SK-N-SH treated with all-trans-retinoic acid at 6 μM for 48 hours (cell line): Measurements from ENCODE around the gene EPB41L1.

Experiments
- ATAC-seq: fragments of 200-7000 bp; cut with Tn5 transposase; 3 replicates; pipeline ENCODE4 v1.9.1; 2020; ENCODE audit warnings: mild to moderate bottlenecking, moderate library complexity
- BACH2 ChIP-seq: fragments of 250-450 bp; sonication (Bioruptor Pico); IDR thresholded peaks from 2 replicates; pipeline ENCODE4 v1.9.0; 2021; ENCODE audit warnings: mild to moderate bottlenecking, borderline replicate concordance
- CREB5 ChIP-seq: fragments of 250-450 bp; sonication (Bioruptor Pico); IDR thresholded peaks from 2 replicates; pipeline ENCODE4 v1.5.1; 2020; ENCODE audit warnings: low read depth, mild to moderate bottlenecking, moderate library complexity
- CSDC2 ChIP-seq: fragments of 250-450 bp; sonication (Bioruptor Pico); IDR thresholded peaks from 2 replicates; pipeline ENCODE4 v1.5.0; 2020; ENCODE audit warnings: mild to moderate bottlenecking, moderate library complexity
- CSRNP3 ChIP-seq: fragments of 250-450 bp; sonication (Bioruptor Pico); IDR thresholded peaks from 2 replicates; pipeline ENCODE4 v1.5.1; 2021; ENCODE audit warnings: mild to moderate bottlenecking, moderate library complexity
- ESRRG ChIP-seq: fragments of 250-450 bp; sonication (Bioruptor Pico); IDR thresholded peaks from 2 replicates; pipeline ENCODE4 v1.6.1; 2021; ENCODE audit warnings: mild to moderate bottlenecking
- GLIS3 ChIP-seq: fragments of 250-450 bp; sonication (Bioruptor Pico); IDR thresholded peaks from 2 replicates; pipeline ENCODE4 v1.5.0; 2020; ENCODE audit warnings: mild to moderate bottlenecking, moderate library complexity
- ISL1 ChIP-seq: fragments of 250-450 bp; sonication (Bioruptor Pico); IDR thresholded peaks from 2 replicates; pipeline ENCODE4 v2.1.2; 2022; ENCODE audit warnings: mild to moderate bottlenecking, moderate library complexity
- OSR1 ChIP-seq: fragments of 250-450 bp; sonication (Bioruptor Pico); IDR thresholded peaks from 2 replicates; pipeline ENCODE4 v1.8.0; 2022; ENCODE audit warnings: moderate library complexity, mild to moderate bottlenecking, inconsistent platforms
- PATZ1 ChIP-seq: fragments of 250-450 bp; sonication (Bioruptor Pico); IDR thresholded peaks from 2 replicates; pipeline ENCODE4 v1.8.0; 2020; ENCODE audit warnings: mild to moderate bottlenecking, moderate library complexity, borderline replicate concordance
- POU6F1 ChIP-seq: fragments of 250-450 bp; sonication (Bioruptor Pico); IDR thresholded peaks from 2 replicates; pipeline ENCODE4 v1.8.0; 2021; ENCODE audit warnings: low read depth, mild to moderate bottlenecking, moderate library complexity, borderline replicate concordance
- PPARA ChIP-seq: fragments of 250-450 bp; sonication (Bioruptor Pico); IDR thresholded peaks from 2 replicates; pipeline ENCODE4 v1.5.0; 2020; ENCODE audit warnings: mild to moderate bottlenecking, borderline replicate concordance
- RARB ChIP-seq: fragments of 250-450 bp; sonication (Bioruptor Pico); IDR thresholded peaks from 2 replicates; pipeline ENCODE4 v1.8.0; 2021; ENCODE audit warnings: mild to moderate bottlenecking, moderate library complexity
- SNAI2 ChIP-seq: fragments of 250-450 bp; sonication (Bioruptor Pico); IDR thresholded peaks from 2 replicates; pipeline ENCODE4 v1.5.0; 2020; ENCODE audit warnings: mild to moderate bottlenecking, moderate library complexity
- TCF4 ChIP-seq: fragments of 250-450 bp; sonication (Bioruptor Pico); IDR thresholded peaks from 2 replicates; pipeline ENCODE4 v1.8.0; 2021; ENCODE audit warnings: mild to moderate bottlenecking, moderate library complexity, borderline replicate concordance
- TOX ChIP-seq: fragments of 250-450 bp; sonication (Bioruptor Pico); IDR thresholded peaks from 2 replicates; pipeline ENCODE4 v1.8.0; 2021; ENCODE audit warnings: mild to moderate bottlenecking, moderate library complexity, borderline replicate concordance
- TSHZ2 ChIP-seq: fragments of 250-450 bp; sonication (Bioruptor Pico); IDR thresholded peaks from 2 replicates; pipeline ENCODE4 v1.5.0; 2020; ENCODE audit warnings: mild to moderate bottlenecking, moderate library complexity
- ZC3H10 ChIP-seq: fragments of 250-450 bp; sonication (Bioruptor Pico); IDR thresholded peaks from 2 replicates; pipeline ENCODE4 v1.5.1; 2021; ENCODE audit warnings: mild to moderate bottlenecking, moderate library complexity
- ZFP3 ChIP-seq: fragments of 250-450 bp; sonication (Bioruptor Pico); IDR thresholded peaks from 2 replicates; pipeline ENCODE4 v1.5.0; 2020; ENCODE audit warnings: mild to moderate bottlenecking, moderate library complexity
- ZFP30 ChIP-seq: fragments of 450-650 bp; formaldehyde crosslinking; IDR thresholded peaks from 2 replicates; pipeline ENCODE4 v1.5.0; 2022; ENCODE audit warnings: mild to moderate bottlenecking, moderate library complexity
- ZNF565 ChIP-seq: fragments of 450-650 bp; formaldehyde crosslinking; conservative IDR thresholded peaks from 2 replicates; pipeline ENCODE4 v1.5.0; 2020; ENCODE audit warnings: low read depth, mild to moderate bottlenecking, moderate library complexity
- ZNF70 ChIP-seq: fragments of 450-650 bp; formaldehyde crosslinking; IDR thresholded peaks from 2 replicates; pipeline ENCODE4 v1.5.0; 2020; ENCODE audit warnings: mild to moderate bottlenecking, moderate library complexity
- ZNF8 ChIP-seq: fragments of 450-650 bp; formaldehyde crosslinking; IDR thresholded peaks from 2 replicates; pipeline ENCODE4 v1.5.0; 2020; ENCODE audit warnings: mild to moderate bottlenecking, moderate library complexity

The EPB41L1 gene

GRCh38 chr20:36240076-36240475 is 85.5 kb downstream of the EPB41L1 start:
- no peak for TF ChIP-seq PATZ1 (CRISPR knock-in tag)
- TF ChIP-seq ZFP30 (CRISPR knock-in tag) = no peak
- no peak for TF ChIP-seq CREB5
- no peak for ATAC-seq

- no peak for TF ChIP-seq ZNF565
- no peak for TF ChIP-seq PATZ1 (CRISPR knock-in tag)
- TF ChIP-seq OSR1 = no peak
- TF ChIP-seq TSHZ2 (CRISPR knock-in tag) = no peak
- no peak for TF ChIP-seq ZNF8 (CRISPR knock-in tag)
- no peak for TF ChIP-seq ZFP30 (CRISPR knock-in tag)
- no peak for TF ChIP-seq CSRNP3 (CRISPR knock-in tag)
- TF ChIP-seq ESRRG = no peak
- no peak for TF ChIP-seq ISL1
- no peak for TF ChIP-seq TCF4 (CRISPR knock-in tag)
- no peak for TF ChIP-seq PPARA (CRISPR knock-in tag)
- no peak for TF ChIP-seq ZNF70 (CRISPR knock-in tag)
- TF ChIP-seq ZC3H10 (CRISPR knock-in tag) = no peak
- TF ChIP-seq RARB (CRISPR knock-in tag) = no peak
- no peak for TF ChIP-seq GLIS3 (CRISPR knock-in tag)
- TF ChIP-seq SNAI2 (CRISPR knock-in tag) = no peak
- TF ChIP-seq TOX (CRISPR knock-in tag) = no peak
- TF ChIP-seq CSDC2 (CRISPR knock-in tag) = no peak
- TF ChIP-seq BACH2 (CRISPR knock-in tag) = no peak
- no peak for ATAC-seq
Observed at GRCh38 chr20:36241678-36242077, 87.1 kb downstream of the EPB41L1 start.

GRCh38 chr20:36243726-36244125 is 89.2 kb downstream of the EPB41L1 start:
- no peak for ATAC-seq
- TF ChIP-seq CSDC2 (CRISPR knock-in tag) = no peak
- no peak for TF ChIP-seq ZFP3 (CRISPR knock-in tag)
- no peak for TF ChIP-seq ZFP30 (CRISPR knock-in tag)
- TF ChIP-seq POU6F1 (CRISPR knock-in tag) = no peak
- no peak for TF ChIP-seq ZNF565
- no peak for TF ChIP-seq TOX (CRISPR knock-in tag)
- no peak for TF ChIP-seq TSHZ2 (CRISPR knock-in tag)
- TF ChIP-seq GLIS3 (CRISPR knock-in tag) = no peak
- TF ChIP-seq ZC3H10 (CRISPR knock-in tag) = no peak
- no peak for TF ChIP-seq ISL1
- TF ChIP-seq SNAI2 (CRISPR knock-in tag) = no peak
- no peak for TF ChIP-seq PATZ1 (CRISPR knock-in tag)
- no peak for TF ChIP-seq TCF4 (CRISPR knock-in tag)
- no peak for TF ChIP-seq OSR1
